ENCODE results near the gene ACTG2.
A peak's percentile ranks its signal among the peaks of the same experiment; 100 is the strongest.

Gene ACTG2

DNA sequence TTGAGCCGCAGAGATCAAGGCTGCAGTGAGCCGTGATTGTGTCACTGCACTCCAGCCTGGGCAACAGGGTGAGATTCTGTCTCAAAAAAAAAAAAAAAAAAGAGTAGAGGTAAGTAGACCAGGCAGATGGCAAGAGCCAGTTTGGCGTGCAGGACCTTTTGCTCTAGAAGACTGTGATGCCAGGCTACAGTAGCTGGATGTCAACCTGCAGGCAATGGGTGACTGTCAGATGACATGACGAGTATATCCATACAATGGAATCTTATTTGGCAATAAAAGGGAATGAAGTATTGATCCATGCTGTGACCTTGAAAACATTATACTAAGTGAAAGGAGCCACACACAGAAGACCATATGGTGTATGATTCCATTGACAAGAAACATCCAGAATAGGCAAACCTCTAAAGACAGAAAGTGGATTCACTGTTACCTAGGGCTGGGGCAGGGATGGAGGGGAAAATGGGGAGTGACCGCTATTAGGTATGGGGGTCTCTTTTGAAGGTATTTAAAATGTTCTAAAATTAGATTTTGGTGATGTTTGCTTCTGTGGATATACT, 22.7 kb downstream of the ACTG2 start:
- no peak for DNase-seq

DNA sequence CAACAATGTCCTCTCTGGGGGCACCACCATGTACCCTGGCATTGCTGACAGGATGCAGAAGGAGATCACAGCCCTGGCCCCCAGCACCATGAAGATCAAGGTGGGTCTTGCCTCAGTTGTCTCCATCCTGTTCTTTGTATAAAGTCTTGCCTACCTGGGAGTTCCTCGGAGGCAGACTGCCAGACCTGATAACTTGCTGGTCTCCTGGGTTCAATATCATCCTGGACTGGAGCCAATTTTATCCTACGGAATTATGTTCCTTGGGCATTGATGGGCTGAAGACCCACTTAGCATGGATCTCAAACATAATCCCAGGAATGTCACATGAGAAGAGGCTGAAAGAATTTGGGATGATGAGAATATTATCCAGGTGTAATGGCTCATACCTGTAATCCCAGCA, 23.9 kb downstream of the ACTG2 start:
- no peak for DNase-seq

DNA sequence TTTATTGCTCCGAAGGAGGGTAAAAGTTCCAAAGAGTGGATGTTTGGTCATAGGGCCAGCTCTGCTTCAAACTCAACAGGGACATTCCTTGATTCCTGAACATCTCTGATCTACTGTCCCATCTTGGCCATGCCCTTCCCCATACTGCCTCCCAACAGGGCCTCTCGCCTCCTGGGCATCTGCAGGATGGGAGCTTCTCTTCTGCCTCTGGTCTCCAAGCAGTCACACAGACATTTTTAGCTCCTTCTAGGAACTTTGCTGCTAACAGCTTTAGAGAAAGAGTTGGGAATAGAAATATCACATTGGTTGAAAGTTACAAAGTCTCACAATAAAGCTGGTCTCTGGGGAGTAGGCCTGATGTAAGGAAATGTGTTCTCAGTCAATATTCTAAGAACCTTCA, 24.5 kb downstream of the ACTG2 start:
- DNase-seq, result no peak

- DNase-seq, result no peak
Observed at GRCh38 chr2:73917696-73918207, 24.9 kb downstream of the ACTG2 start.

DNA sequence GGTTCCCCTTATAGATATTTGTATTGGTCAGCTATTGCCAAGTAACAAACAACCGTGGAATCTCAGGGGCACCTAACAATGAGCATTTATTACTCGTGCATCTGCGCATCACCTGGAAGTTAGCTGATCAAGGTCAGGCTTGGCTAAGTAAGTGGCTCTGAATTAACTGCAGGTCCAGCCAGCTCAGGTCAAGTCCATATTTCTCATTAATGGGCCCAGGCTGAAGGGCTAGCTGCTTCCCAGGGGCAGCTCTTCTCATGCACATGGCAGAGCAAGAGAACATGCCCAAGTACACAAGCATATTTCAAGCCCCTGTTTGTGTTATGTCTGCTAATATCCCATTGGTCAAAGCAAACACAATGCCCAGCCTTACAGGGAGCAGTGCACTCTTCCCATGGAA, 26.0 kb downstream of the ACTG2 start:
- no peak for DNase-seq

- no peak for DNase-seq
Observed at GRCh38 chr2:73919596-73920228, 26.9 kb downstream of the ACTG2 start.

DNA sequence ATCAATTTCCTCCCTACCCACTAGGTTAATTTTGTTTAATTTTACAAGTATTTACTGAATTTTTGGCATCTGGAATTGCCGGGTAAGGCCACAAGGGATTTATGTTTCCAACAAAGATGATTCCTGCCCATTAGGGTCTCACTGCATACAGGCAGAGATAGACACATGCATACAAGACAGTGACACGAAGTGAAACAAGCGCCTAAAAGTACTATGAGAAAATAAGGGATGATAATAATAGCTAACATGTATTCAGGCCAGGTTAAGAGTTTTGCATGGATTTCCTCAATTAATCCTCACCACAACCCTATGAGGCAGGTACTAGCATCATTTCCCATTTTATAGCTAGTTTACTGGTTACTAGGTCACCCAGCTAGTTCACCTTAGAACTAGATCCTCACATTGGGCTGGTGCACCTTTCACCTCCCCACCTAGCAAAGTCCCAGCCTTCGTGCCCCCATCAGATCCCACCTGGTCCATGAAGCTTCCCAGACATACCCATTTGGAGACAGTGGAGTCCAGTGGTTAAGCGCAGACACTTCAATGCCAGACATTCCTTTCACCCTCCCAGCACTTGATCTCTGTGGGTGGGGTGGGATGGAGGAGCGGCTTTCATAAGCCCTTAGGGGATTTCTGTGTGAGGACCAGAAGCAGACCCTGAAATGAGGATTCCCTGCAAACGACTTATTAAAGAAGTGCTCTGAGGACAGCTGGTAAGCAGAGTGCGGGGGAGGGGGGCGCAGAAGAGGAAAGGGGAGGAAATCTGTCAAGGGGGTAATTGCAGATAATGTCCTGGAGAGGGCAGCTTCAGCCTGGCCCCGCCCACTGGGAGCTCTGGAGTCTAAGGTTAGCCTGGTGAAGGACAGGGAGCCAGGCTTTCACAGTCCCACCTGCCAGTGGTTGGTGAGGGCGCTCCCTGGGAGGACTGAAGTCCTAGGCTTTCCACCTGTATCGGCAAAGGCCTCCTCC, 28.1 kb downstream of the ACTG2 start:
- peak; percentile 83 for DNase-seq

- DNase-seq, result no peak
Observed at GRCh38 chr2:73921581-73921980, 28.8 kb downstream of the ACTG2 start.

GRCh38 chr2:73922681-73923080, 29.9 kb downstream of the ACTG2 start:
- DNase-seq, result no peak

DNA sequence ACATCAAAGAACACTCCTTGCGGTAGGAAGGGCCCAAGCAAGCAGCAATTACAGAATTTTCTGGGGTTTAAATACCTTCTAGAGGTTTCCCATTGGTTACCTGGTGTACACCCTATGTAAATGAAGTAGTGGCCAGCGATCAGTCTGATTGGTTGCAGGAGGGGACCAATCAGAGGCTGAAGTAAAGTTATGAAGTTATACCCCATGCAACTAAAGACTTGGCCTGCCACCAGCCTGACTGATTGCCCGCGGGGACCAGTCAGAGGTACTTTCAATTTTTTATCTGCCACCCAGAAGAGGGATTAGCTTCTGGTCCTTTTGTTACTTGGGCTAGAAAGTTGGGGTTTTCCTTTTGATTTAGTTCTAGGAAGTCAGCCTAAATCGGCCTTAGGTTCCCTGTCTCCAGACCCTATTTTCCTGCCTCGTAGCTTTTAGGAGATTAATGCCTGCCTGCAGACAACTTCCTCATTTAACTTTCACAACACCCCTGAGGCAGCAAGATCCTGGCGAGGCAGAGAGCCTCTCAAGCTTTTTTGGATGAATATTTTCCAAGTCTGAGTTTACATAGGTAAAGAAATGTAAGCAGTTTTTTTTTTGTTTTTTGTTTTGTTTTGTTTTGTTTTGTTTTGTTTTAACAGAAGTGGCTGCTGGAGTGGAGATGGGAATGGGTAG, 32.4 kb downstream of the ACTG2 start:
- DNase-seq, result peak; percentile 37

- no peak for DNase-seq
Observed at GRCh38 chr2:73925853-73926492, 33.2 kb downstream of the ACTG2 start.

- peak; percentile 100 for DNase-seq
Observed at GRCh38 chr2:73926493-73927327, 33.9 kb downstream of the ACTG2 start, which contains the start of gene DGUOK. Gene DGUOK, plus strand, starts transcription at chr2:73926880. Its CDS starts 31 bp downstream, at chr2:73926911.

DNA sequence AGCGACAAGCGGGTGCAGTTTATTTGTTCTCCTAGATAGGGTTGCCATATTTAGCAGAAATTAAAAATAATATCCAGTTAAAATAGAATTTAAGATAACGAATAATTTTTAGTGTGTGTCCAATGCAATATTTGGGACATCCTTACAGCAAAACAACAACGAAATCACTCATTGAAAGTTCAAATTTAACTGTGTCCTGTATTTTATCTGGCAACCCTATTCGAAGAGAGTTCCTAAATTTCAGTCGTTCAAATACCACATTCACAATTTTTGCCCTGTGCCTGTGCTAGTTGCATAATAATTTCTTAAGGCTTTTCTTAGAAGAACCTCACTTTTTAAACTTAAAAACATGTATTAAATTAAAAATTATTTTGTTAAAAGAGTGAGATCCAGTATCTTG, 34.5 kb downstream of the ACTG2 start:
- DNase-seq, result peak; percentile 9

GRCh38 chr2:73928963-73929347, 36.1 kb downstream of the ACTG2 start:
- DNase-seq, result no peak

DNA sequence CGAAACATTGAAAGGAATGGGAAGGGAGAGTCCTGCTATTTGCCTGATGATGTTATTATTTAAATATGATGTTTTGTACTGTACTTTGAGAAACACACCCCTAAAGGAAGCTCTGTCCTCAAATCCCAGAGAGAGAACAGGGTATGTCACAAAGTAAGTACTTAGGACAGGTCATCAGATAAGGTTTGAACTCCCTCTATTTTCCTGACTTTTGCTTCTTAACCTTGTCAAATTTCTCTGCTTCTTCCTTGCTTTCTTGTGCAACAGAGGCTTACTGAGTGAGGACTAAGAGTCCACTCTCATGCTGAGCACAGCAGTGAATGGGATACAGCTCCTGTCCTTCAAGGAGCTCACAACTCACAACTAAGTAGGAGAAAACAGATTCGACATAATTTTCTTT, 37.6 kb downstream of the ACTG2 start:
- DNase-seq, result no peak

DNA sequence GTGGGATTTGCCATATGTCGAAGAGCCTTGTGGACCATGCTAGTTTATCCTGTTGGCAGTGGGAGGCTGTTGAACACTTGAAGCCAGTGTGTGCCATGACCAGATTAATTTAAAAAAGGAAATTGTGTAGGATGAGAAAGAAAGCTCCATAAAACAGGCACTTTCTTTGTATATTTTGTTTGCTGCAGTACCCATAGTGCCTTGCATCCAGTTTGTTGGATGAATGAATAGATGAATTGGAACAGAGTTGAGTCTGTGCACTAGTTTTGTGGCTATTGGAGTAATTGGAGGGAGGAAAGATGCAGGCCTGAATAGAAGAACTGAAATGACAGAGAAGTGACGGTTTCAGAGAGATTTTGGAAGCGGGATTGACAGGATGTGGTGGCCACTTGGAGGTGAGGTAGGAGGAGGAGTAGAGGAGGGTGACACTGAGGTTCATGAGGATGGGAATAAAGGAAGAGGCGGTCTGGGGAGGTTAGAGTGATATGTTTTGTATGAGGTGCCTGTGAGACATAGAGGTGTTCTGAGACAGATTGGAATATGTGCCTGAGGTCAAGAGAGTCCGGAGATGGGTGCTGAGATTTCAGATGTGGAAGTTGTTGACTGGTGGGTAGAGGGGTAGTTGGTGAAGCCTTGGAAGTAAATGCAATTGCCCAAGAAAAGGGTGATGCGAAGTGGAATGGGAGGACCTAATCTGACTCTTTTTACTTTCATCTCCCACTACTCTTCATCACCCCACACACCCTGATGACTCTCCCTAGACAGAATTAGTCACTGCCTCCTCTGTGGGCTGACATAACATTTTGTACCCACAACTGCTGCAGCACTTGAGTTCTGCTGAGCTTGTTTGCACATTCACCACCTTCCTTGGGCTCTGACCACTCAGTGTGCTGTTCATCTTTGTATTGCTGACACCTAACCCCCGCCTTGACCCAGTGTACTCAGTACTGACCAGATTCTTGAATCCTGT, 39.0 kb downstream of the ACTG2 start:
- no peak for DNase-seq

GRCh38 chr2:73933194-73933593, 40.4 kb downstream of the ACTG2 start:
- DNase-seq, result no peak

DNA sequence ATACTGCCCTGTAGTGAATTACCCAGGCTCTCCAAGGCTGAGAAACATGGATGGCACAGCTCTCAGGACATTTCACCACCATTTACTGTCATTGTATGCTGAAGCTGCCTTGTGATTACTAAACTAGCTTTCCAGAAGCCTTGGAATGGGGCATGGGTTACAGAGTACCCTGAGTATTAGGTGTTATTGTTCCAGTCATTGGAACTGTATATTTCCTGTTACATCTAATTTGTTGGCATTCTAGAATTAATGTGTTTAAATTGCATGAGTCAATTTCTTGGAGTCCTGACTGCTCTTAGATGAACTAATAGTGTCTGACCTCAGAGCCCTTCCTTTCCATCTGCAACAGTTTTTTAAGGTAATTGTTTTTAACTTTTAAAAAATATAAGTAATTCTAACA, 42.8 kb downstream of the ACTG2 start:
- DNase-seq, result no peak

DNA sequence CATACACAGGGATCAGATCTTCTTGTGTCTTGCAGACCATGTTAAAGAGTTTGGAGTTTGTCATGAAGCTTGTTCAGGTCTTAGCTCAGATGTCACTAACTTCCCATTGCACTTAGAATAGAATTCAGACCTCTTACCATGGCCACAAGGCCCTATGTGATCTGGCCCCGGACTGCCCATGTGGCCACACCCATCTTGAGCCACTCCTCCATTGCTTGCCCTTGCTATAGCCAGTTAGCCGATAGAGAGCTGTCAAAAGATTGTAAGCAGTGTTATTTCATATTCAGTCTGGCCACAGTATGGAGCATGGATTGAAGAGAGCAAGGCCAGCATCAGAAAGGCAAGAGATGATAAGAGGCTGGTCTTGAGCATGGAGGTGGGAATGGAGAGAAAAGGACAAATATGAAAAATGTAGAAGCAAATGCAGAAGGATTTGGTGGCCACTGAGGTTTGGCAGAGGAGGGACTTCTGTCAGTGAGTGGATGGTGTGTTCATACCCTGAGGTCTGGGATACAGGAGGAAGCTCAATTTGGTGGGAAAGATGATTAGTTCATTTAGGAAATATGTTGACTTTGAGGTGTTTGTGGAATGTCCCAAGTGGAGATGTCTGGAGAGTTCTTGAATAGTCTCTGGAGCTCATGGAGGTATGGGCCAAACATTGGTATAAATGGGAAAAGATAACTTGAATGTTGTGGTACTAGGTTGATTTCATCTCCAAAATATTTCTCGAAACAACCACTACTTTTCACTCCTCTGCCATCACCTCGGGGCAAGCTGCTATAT, 44.5 kb downstream of the ACTG2 start:
- no peak for DNase-seq

GRCh38 chr2:73937899-73938298, 45.1 kb downstream of the ACTG2 start:
- no peak for DNase-seq
